ENCODE data around the gene GPR15.
"Not testable (repeated sequence)": the region's sequence is repeated elsewhere in the genome, so short reads cannot be mapped to it uniquely, and the experiment has no call there.

The GPR15 gene

GRCh38 chr3:98559769-98560168, 28.0 kb downstream of the GPR15 start:
- not testable (repeated sequence) for DNase-seq

GRCh38 chr3:98560911-98561310, 29.1 kb downstream of the GPR15 start:
- DNase-seq: no peak

- peak; percentile 19 to 35 for DNase-seq
These were observed 30.1 kb downstream of the GPR15 start for GRCh38 chr3:98561727-98562521.

GRCh38 chr3:98563661-98564281, 32.0 kb downstream of the GPR15 start:
- no peak for DNase-seq

- DNase-seq: no peak
These were observed 32.7 kb downstream of the GPR15 start for GRCh38 chr3:98564282-98565005.

GRCh38 chr3:98565237-98565643, 33.5 kb downstream of the GPR15 start:
- DNase-seq: no peak

GRCh38 chr3:98565843-98566242, 34.1 kb downstream of the GPR15 start:
- DNase-seq: peak in 1 of 2 experiments; percentile 6

- no peak for DNase-seq
These were observed 36.0 kb downstream of the GPR15 start for GRCh38 chr3:98567666-98568270.

GRCh38 chr3:98568402-98568801, 36.6 kb downstream of the GPR15 start:
- no peak for DNase-seq

- peak; percentile 42 to 58 for DNase-seq
These were observed 41.5 kb downstream of the GPR15 start for GRCh38 chr3:98573181-98573728.

- no peak for DNase-seq
These were observed 42.4 kb downstream of the GPR15 start for GRCh38 chr3:98574132-98574531.

GRCh38 chr3:98577178-98577895, 45.6 kb downstream of the GPR15 start:
- DNase-seq: no peak

GRCh38 chr3:98580401-98581386, 48.9 kb downstream of the GPR15 start:
- DNase-seq: no peak

GRCh38 chr3:98581474-98581873, 49.7 kb downstream of the GPR15 start:
- DNase-seq: no peak

- no peak for DNase-seq
These were observed 50.3 kb downstream of the GPR15 start for GRCh38 chr3:98582042-98582441.

- DNase-seq: no peak
These were observed 52.0 kb downstream of the GPR15 start for GRCh38 chr3:98583766-98584165.
